ENCODE data around the gene NRSN2.

The NRSN2 gene

GRCh38 chr20:404088-404487, 57.2 kb downstream of the NRSN2 start:
- Histone ChIP-seq H3K9me3 (ENCODE audit: control insufficient read depth, low read length) (no peaks in the 10 kb centered on the region), H3K27me3 (replicated peaks; ENCODE audit: control insufficient read depth, insufficient read depth, low read length, poor library complexity, severe bottlenecking) (no peaks in the 10 kb centered on the region), H3K27ac (ENCODE audit: insufficient read depth, low read length, poor library complexity, severe bottlenecking) (no peak overlapping the region), H3K4me3 (ENCODE audit: insufficient read depth, low read depth, low read length, poor library complexity, severe bottlenecking) (no peak overlapping the region), H3K36me3 (ENCODE audit: control insufficient read depth, insufficient read depth, low read length) (no peaks in the 10 kb centered on the region), H3K4me1 (ENCODE audit: control insufficient read depth, insufficient read depth, low read length, poor library complexity, severe bottlenecking) (peaks cover 8% of the 10 kb centered on the region)
- DNase-seq: no peak

Data from effector memory CD4-positive, alpha-beta T cell (primary cell).